ENCODE measurements around the gene GALNT16. TPM values are rescaled to one million over a fixed set of nuclear protein-coding genes. Genes with fewer than 3 reads are reported as not detected.

GALNT16 gene
- total and polyA plus RNA-seq, 2 of the 8 experiments (the other 6 are each of a cell fraction or from before 2014, with no cell fraction given), result 5.4 to 6.3 TPM

DNA sequence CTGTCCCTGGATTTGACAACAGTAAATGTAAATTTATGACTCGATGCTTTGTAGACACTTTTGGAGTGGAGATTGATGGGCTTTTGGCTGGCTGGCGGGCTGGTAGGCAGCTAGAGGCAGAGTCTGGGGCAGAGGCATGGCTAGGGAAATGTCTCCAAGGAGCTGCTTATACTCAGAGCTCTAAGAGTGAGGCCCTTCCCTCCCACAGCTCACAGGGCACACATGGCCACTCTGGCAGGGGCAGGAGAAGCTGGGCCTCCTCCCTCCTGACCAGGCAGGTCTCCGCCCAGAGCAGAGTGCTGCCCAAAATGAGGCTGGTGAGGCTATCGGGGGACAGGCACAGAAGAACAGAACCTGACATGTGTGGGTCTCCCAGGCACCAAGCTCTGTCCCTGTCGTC lies 67.5 kb downstream of the GALNT16 start:
- Histone ChIP-seq H2BK5ac (ENCODE audit: low read depth, low read length) (no peak overlapping the region), H3K79me2 (ENCODE audit: control insufficient read depth in 1 of 2, insufficient read depth in 2 of 2, low read length in 2 of 2) (no peaks in the 10 kb centered on the region), H3K79me1 (ENCODE audit: low read depth, low read length) (no peaks in the 10 kb centered on the region), H3K4ac (replicated peaks; ENCODE audit: insufficient read length, low read depth, low read length) (no peak overlapping the region), H3K23me2 (ENCODE audit: low read depth, low read length) (no peaks in the 10 kb centered on the region), H3K4me1 (replicated peaks in 1 of 4; ENCODE audit: control insufficient read depth in 3 of 4, insufficient read depth in 4 of 4, low read length in 3 of 4) (peaks cover 0 to 15% (median 6%) of the 10 kb centered on the region in 4 experiments; a peak in 6 of 7 replicates), H2AK5ac (ENCODE audit: low read depth, low read length) (no peak overlapping the region), H2AFZ (ENCODE audit: low read length) (no peak overlapping the region), H3K36me3 (ENCODE audit: control insufficient read depth in 2 of 4, insufficient read depth in 4 of 4, low read length in 3 of 4) (no peaks in the 10 kb centered on the region), H3K56ac (replicated peaks; ENCODE audit: insufficient read length, low read depth, low read length) (no peak overlapping the region), H2BK120ac (replicated peaks; ENCODE audit: low read depth, low read length) (no peak overlapping the region), H3K9me3 (ENCODE audit: insufficient read depth in 2 of 2, low read depth in 1 of 2, low read length in 1 of 2) (no peaks in the 10 kb centered on the region), H2BK15ac (ENCODE audit: low read length) (no peak overlapping the region), H4K5ac (ENCODE audit: insufficient read length, low read depth, low read length) (no peak overlapping the region), H2BK12ac (ENCODE audit: low read depth, low read length) (no peak overlapping the region), H4K91ac (replicated peaks; ENCODE audit: insufficient read length, low read length) (no peak overlapping the region), H3K14ac (ENCODE audit: insufficient read length) (no peak overlapping the region), H3K27me3 (replicated peaks in 1 of 4; ENCODE audit: control insufficient read depth in 3 of 4, extremely low read depth in 1 of 4, insufficient read depth in 3 of 4, low read length in 3 of 4) (no peaks in the 10 kb centered on the region), H3K4me2 (ENCODE audit: insufficient read depth in 1 of 2, low read depth in 2 of 2, low read length in 2 of 2) (no peak overlapping the region), H3K27ac (ENCODE audit: low read depth, low read length) (no peak overlapping the region), H3K23ac (ENCODE audit: insufficient read length) (no peak overlapping the region), H4K8ac (ENCODE audit: extremely low read depth, insufficient read depth, low read length) (no peak overlapping the region), H2BK20ac (ENCODE audit: low read length) (no peak overlapping the region), H3K4me3 (ENCODE audit: extremely low read depth in 1 of 4, insufficient read depth in 2 of 4, low read depth in 3 of 4, low read length in 4 of 4) (no peak overlapping the region), H3K18ac (ENCODE audit: extremely low read depth, low read length) (no peak overlapping the region), H3K9ac (replicated peaks in 1 of 4; ENCODE audit: extremely low read depth in 1 of 4, low read depth in 3 of 4, low read length in 3 of 4) (no peak overlapping the region), H4K20me1 (replicated peaks in 1 of 2; ENCODE audit: control insufficient read depth in 1 of 2, insufficient read depth in 2 of 2, low read length in 2 of 2) (no peaks in the 10 kb centered on the region)
- CTCF ChIA-PET (ENCODE audit: partially characterized antibody), result interaction anchor here (0.8 to 12.0 kb wide), 3 partner anchors 17 to 84 kb away, joined by 4 to 140 read pairs (median 34); no protein-coding TSS in a partner anchor
- FAIRE-seq (no peak), DNase-seq (ENCODE audit: low read depth in 1 of 2, low spot score in 2 of 2) (no peak)
- POLR2A ChIA-PET (ENCODE audit: partially characterized antibody), result no interaction called here
- 93% methylated on average over 5 of the region's 5 CpGs; no CpG with 5 or more reads in 1 of the 2 experiments for WGBS, 2 experiments (ENCODE audit: extremely low coverage in 1 of 2, insufficient coverage in 1 of 2, insufficient read length in 1 of 2, insufficient replicate concordance in 2 of 2, low coverage in 1 of 2, low lambda C conversion rate in 2 of 2, missing lambda C conversion rate in 1 of 2)
- TF ChIP-seq, protein P1, sequence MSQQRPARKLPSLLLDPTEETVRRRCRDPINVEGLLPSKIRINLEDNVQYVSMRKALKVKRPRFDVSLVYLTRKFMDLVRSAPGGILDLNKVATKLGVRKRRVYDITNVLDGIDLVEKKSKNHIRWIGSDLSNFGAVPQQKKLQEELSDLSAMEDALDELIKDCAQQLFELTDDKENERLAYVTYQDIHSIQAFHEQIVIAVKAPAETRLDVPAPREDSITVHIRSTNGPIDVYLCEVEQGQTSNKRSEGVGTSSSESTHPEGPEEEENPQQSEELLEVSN (IDR thresholded peaks at IDR 0.05), result no peak
- no peak for TF ChIP-seq EGR1 (IDR thresholded peaks at IDR 0.05; ENCODE audit: borderline replicate concordance, low read depth, low read length)
- no peak for TF ChIP-seq SP2 (IDR thresholded peaks at IDR 0.05; ENCODE audit: low read length)
- no peak for TF ChIP-seq SP1 (IDR thresholded peaks at IDR 0.05; ENCODE audit: low read depth, low read length)
- no peak for TF ChIP-seq SUZ12 (IDR thresholded peaks at IDR 0.05; ENCODE audit: low read length)
- no peak for TF ChIP-seq KDM1A (IDR thresholded peaks at IDR 0.05; ENCODE audit: borderline replicate concordance, low read length)
- no peak for TF ChIP-seq BCL11A (IDR thresholded peaks at IDR 0.05; ENCODE audit: low read depth in 2 of 2, low read length in 2 of 2)
- TF ChIP-seq RFX5 (IDR thresholded peaks at IDR 0.05; ENCODE audit: borderline replicate concordance, low read depth, low read length), result no peak
- TF ChIP-seq CHD2 (IDR thresholded peaks at IDR 0.05; ENCODE audit: low read length), result no peak
- TF ChIP-seq EP300 (IDR thresholded peaks at IDR 0.05; ENCODE audit: borderline replicate concordance in 1 of 2, low read depth in 2 of 2, low read length in 2 of 2), result no peak
- no peak for TF ChIP-seq SIN3A (conservative IDR thresholded peaks at IDR 0.05 in 1 of 2, IDR thresholded peaks at IDR 0.05 in 1 of 2; ENCODE audit: low read depth in 1 of 2, low read length in 2 of 2)
- TF ChIP-seq, protein P2, sequence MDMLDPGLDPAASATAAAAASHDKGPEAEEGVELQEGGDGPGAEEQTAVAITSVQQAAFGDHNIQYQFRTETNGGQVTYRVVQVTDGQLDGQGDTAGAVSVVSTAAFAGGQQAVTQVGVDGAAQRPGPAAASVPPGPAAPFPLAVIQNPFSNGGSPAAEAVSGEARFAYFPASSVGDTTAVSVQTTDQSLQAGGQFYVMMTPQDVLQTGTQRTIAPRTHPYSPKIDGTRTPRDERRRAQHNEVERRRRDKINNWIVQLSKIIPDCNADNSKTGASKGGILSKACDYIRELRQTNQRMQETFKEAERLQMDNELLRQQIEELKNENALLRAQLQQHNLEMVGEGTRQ (IDR thresholded peaks at IDR 0.05; ENCODE audit: low read length), result no peak
- no peak for TF ChIP-seq MAFK (IDR thresholded peaks at IDR 0.05; ENCODE audit: low read depth, low read length)

All from H1 (cell line).